ENCODE results near the gene FAM204A.

Gene FAM204A

GRCh38 chr10:118307859-118308258, 34.3 kb downstream of the FAM204A start:
- no peaks in the 10 kb centered on the region for H3K4me1 ChIP-seq (ENCODE audit: low read depth, poor library complexity, severe bottlenecking)
- no peak overlapping the region for H3K4me2 ChIP-seq
- no peaks in the 10 kb centered on the region for H3K27me3 ChIP-seq (ENCODE audit: insufficient read depth, low read depth)
- no peak overlapping the region for H3K9ac ChIP-seq
- TF ChIP-seq CTCF (conservative IDR thresholded peaks at IDR 0.05; ENCODE audit: low read depth, low read length) = no peak
- H3K36me3 ChIP-seq (ENCODE audit: insufficient read depth) = no peaks in the 10 kb centered on the region
- no peaks in the 10 kb centered on the region for H4K20me1 ChIP-seq (ENCODE audit: insufficient read depth)
- H3K27ac ChIP-seq = no peak overlapping the region
- H3K79me2 ChIP-seq (ENCODE audit: insufficient read depth, low read depth) = no peaks in the 10 kb centered on the region
- H3K4me3 ChIP-seq (IDR thresholded peaks at IDR 0.05; ENCODE audit: insufficient read depth, low read depth, low read length) = no peak overlapping the region
- no peak overlapping the region for H2AFZ ChIP-seq (ENCODE audit: low read depth)

DNA sequence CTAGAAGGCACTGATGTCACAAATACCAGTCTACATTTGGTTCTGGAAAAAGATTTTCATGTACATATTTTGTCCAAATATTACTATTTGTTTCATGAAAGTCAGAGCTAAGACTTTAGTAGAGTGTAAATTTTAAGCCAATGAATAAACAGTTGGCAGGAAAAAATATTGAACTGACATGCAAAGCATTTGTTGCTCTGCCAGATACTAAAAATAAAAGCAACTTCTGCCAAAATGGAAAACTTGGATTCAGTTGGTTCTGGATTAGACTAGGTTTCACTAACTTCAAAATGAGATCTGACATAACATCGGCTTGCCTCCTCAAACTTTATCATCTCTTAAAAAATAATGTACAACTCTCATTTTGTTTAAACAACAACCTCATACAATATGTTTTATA, 34.9 kb downstream of the FAM204A start:
- no peak for TF ChIP-seq CTCF (conservative IDR thresholded peaks at IDR 0.05; ENCODE audit: low read depth, low read length)
- no peaks in the 10 kb centered on the region for H3K4me1 ChIP-seq (ENCODE audit: low read depth, poor library complexity, severe bottlenecking)
- H3K27ac ChIP-seq = no peak overlapping the region
- no peaks in the 10 kb centered on the region for H3K36me3 ChIP-seq (ENCODE audit: insufficient read depth)
- H3K4me3 ChIP-seq (IDR thresholded peaks at IDR 0.05; ENCODE audit: insufficient read depth, low read depth, low read length) = no peak overlapping the region
- no peak overlapping the region for H3K4me2 ChIP-seq
- no peaks in the 10 kb centered on the region for H3K79me2 ChIP-seq (ENCODE audit: insufficient read depth, low read depth)
- no peak overlapping the region for H2AFZ ChIP-seq (ENCODE audit: low read depth)
- H3K9ac ChIP-seq = no peak overlapping the region
- no peaks in the 10 kb centered on the region for H3K27me3 ChIP-seq (ENCODE audit: insufficient read depth, low read depth)
- no peaks in the 10 kb centered on the region for H4K20me1 ChIP-seq (ENCODE audit: insufficient read depth)

DNA sequence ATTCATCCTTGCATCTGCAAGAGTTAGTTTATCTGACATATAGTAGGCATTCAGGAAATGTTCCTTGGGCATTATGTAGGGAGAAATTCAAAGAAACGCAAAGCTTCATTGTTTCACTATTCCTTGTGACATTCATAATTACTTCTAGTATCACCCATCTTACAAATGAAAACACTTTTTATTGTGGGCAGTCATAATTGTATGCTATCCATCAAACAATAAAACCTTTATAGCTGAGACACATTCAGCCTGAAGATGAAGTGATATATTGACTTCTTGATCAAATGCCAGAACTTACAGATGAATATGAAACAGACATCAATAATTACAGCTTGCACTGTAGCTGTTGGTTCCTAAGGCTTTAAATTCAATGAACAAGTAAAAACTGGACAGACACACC, 36.4 kb downstream of the FAM204A start:
- Histone ChIP-seq H3K4me3 (IDR thresholded peaks at IDR 0.05; ENCODE audit: insufficient read depth, low read depth, low read length) (no peak overlapping the region), H3K27ac (no peak overlapping the region), H3K4me2 (no peak overlapping the region), H3K36me3 (ENCODE audit: insufficient read depth) (no peaks in the 10 kb centered on the region), H3K79me2 (ENCODE audit: insufficient read depth, low read depth) (no peaks in the 10 kb centered on the region), H3K9ac (no peak overlapping the region), H4K20me1 (ENCODE audit: insufficient read depth) (no peaks in the 10 kb centered on the region), H2AFZ (ENCODE audit: low read depth) (no peak overlapping the region), H3K4me1 (ENCODE audit: low read depth, poor library complexity, severe bottlenecking) (no peaks in the 10 kb centered on the region), H3K27me3 (ENCODE audit: insufficient read depth, low read depth) (no peaks in the 10 kb centered on the region)
- TF ChIP-seq CTCF (conservative IDR thresholded peaks at IDR 0.05; ENCODE audit: low read depth, low read length) = no peak

- no peak for TF ChIP-seq CTCF (conservative IDR thresholded peaks at IDR 0.05; ENCODE audit: low read depth, low read length)
- no peaks in the 10 kb centered on the region for H3K4me1 ChIP-seq (ENCODE audit: low read depth, poor library complexity, severe bottlenecking)
- H3K79me2 ChIP-seq (ENCODE audit: insufficient read depth, low read depth) = no peaks in the 10 kb centered on the region
- no peaks in the 10 kb centered on the region for H3K27me3 ChIP-seq (ENCODE audit: insufficient read depth, low read depth)
- no peaks in the 10 kb centered on the region for H4K20me1 ChIP-seq (ENCODE audit: insufficient read depth)
- H3K36me3 ChIP-seq (ENCODE audit: insufficient read depth) = no peaks in the 10 kb centered on the region
- no peak overlapping the region for H3K27ac ChIP-seq
- no peak overlapping the region for H2AFZ ChIP-seq (ENCODE audit: low read depth)
- no peak overlapping the region for H3K4me2 ChIP-seq
- no peak overlapping the region for H3K4me3 ChIP-seq (IDR thresholded peaks at IDR 0.05; ENCODE audit: insufficient read depth, low read depth, low read length)
- H3K9ac ChIP-seq = no peak overlapping the region
Observed at GRCh38 chr10:118304521-118304920, 37.6 kb downstream of the FAM204A start.

- no peak overlapping the region for H3K9ac ChIP-seq
- H3K4me2 ChIP-seq = no peak overlapping the region
- H2AFZ ChIP-seq (ENCODE audit: low read depth) = no peak overlapping the region
- no peak overlapping the region for H3K4me3 ChIP-seq (IDR thresholded peaks at IDR 0.05; ENCODE audit: insufficient read depth, low read depth, low read length)
- H3K27ac ChIP-seq = no peak overlapping the region
- no peaks in the 10 kb centered on the region for H3K36me3 ChIP-seq (ENCODE audit: insufficient read depth)
- H3K79me2 ChIP-seq (ENCODE audit: insufficient read depth, low read depth) = no peaks in the 10 kb centered on the region
- H3K4me1 ChIP-seq (ENCODE audit: low read depth, poor library complexity, severe bottlenecking) = no peaks in the 10 kb centered on the region
- no peaks in the 10 kb centered on the region for H3K27me3 ChIP-seq (ENCODE audit: insufficient read depth, low read depth)
- no peak for TF ChIP-seq CTCF (conservative IDR thresholded peaks at IDR 0.05; ENCODE audit: low read depth, low read length)
- H4K20me1 ChIP-seq (ENCODE audit: insufficient read depth) = no peaks in the 10 kb centered on the region
Observed at GRCh38 chr10:118301211-118301610, 40.9 kb downstream of the FAM204A start.
